ENCODE data around the gene CDK3. TPM values are rescaled to one million over a fixed set of nuclear protein-coding genes. Genes with fewer than 3 reads are reported as not detected.

CDK3 gene
- total and polyA plus RNA-seq, 2 of the 4 experiments (the other 2 are of a cell fraction): 0.72 to 8.8 TPM

GRCh38 chr17:76026714-76027158 lies 26.1 kb downstream of the CDK3 start:
- Histone ChIP-seq H3K23ac (ENCODE audit: low read depth, low read length) (no peak overlapping the region), H3K9ac (ENCODE audit: low read depth, low read length) (no peak overlapping the region), H2BK120ac (ENCODE audit: low read depth, low read length) (no peak overlapping the region), H3K4me3 (ENCODE audit: insufficient read depth, low read depth, low read length) (no peak overlapping the region), H3K14ac (replicated peaks; ENCODE audit: low read depth, low read length) (no peak overlapping the region), H2BK5ac (ENCODE audit: low read depth, low read length, poor library complexity, severe bottlenecking) (no peak overlapping the region), H3K18ac (ENCODE audit: low read depth, low read length) (no peak overlapping the region), H3K79me1 (ENCODE audit: low read depth in 1 of 2, low read length in 2 of 2) (no peaks in the 10 kb centered on the region), H3K56ac (ENCODE audit: extremely low read depth, insufficient read depth, low read length) (no peak overlapping the region), H3K4me2 (ENCODE audit: low read depth, low read length) (no peak overlapping the region), H4K5ac (ENCODE audit: low read depth, low read length) (no peak overlapping the region), H2AFZ (replicated peaks; ENCODE audit: low read length, poor library complexity) (no peak overlapping the region), H2AK9ac (replicated peaks; ENCODE audit: low read depth, low read length, poor library complexity) (no peak overlapping the region), H3K27ac (ENCODE audit: insufficient read depth, low read length) (no peak overlapping the region), H3K4me1 (ENCODE audit: control insufficient read depth, insufficient read depth, low read length) (peaks cover 2% of the 10 kb centered on the region; the same call in 1 of the 2 replicates), H4K20me1 (ENCODE audit: insufficient read depth, low read length) (no peaks in the 10 kb centered on the region), H3K36me3 (ENCODE audit: control insufficient read depth, insufficient read depth, low read length) (no peaks in the 10 kb centered on the region), H2BK20ac (ENCODE audit: low read depth, low read length) (no peak overlapping the region), H3K27me3 (ENCODE audit: control insufficient read depth, insufficient read depth, low read length) (peaks cover 6% of the 10 kb centered on the region; the same call in 1 of the 2 replicates), H4K8ac (ENCODE audit: low read depth in 2 of 2, low read length in 2 of 2) (no peak overlapping the region), H3K9me3 (ENCODE audit: control insufficient read depth, insufficient read depth, low read length) (no peaks in the 10 kb centered on the region), H3K9me1 (ENCODE audit: insufficient read depth, low read length) (no peaks in the 10 kb centered on the region), H2AK5ac (ENCODE audit: low read depth, low read length) (no peak overlapping the region), H4K91ac (ENCODE audit: insufficient read depth, low read depth, low read length) (no peak overlapping the region), H2BK15ac (ENCODE audit: low read depth, low read length) (no peak overlapping the region), H3K4ac (ENCODE audit: low read depth, low read length) (no peak overlapping the region)
- 68% methylated on average over 8 of the region's 15 CpGs; no CpG with 5 or more reads in 1 of the 2 experiments for WGBS, 2 experiments (ENCODE audit: extremely low coverage in 2 of 2, insufficient read length in 1 of 2)
- BruUV-seq (replicated peaks): no TSS peak
- TF ChIP-seq SMC3 (IDR thresholded peaks at IDR 0.05; ENCODE audit: low read depth, low read length): no peak
- TF ChIP-seq MAZ (IDR thresholded peaks at IDR 0.05; ENCODE audit: borderline replicate concordance, low read depth, low read length): no peak
- no peak for TF ChIP-seq CHD1 (IDR thresholded peaks at IDR 0.05; ENCODE audit: low read depth, low read length)
- TF ChIP-seq POLR2A (IDR thresholded peaks at IDR 0.05; ENCODE audit: low read depth, low read length): no peak
- no peak for TF ChIP-seq RCOR1 (IDR thresholded peaks at IDR 0.05; ENCODE audit: insufficient replicate concordance, low read length)
- no peak for TF ChIP-seq BHLHE40 (IDR thresholded peaks at IDR 0.05; ENCODE audit: low read depth, low read length)
- no peak for TF ChIP-seq USF2 (IDR thresholded peaks at IDR 0.05; ENCODE audit: low read depth, low read length)
- TF ChIP-seq FOS (IDR thresholded peaks at IDR 0.05; ENCODE audit: low read depth, low read length): no peak
- TF ChIP-seq RFX5 (IDR thresholded peaks at IDR 0.05; ENCODE audit: low read depth, low read length): no peak
- no peak for TF ChIP-seq MAFK (IDR thresholded peaks at IDR 0.05; ENCODE audit: low read depth, low read length)
- TF ChIP-seq RAD21 (IDR thresholded peaks at IDR 0.05; ENCODE audit: low read length): no peak
- TF ChIP-seq CTCF (conservative IDR thresholded peaks at IDR 0.05; ENCODE audit: low read depth, low read length): no peak
- no peak for TF ChIP-seq ELK1 (IDR thresholded peaks at IDR 0.05; ENCODE audit: borderline replicate concordance, low read depth, low read length)
- TF ChIP-seq NFE2L2 (IDR thresholded peaks at IDR 0.05; ENCODE audit: low read depth, low read length): no peak
- no peak for TF ChIP-seq CEBPB (IDR thresholded peaks at IDR 0.05; ENCODE audit: low read depth, low read length)
- TF ChIP-seq MXI1 (IDR thresholded peaks at IDR 0.05; ENCODE audit: borderline replicate concordance, low read depth, low read length): no peak
- DNase-seq (no peak), ATAC-seq (ENCODE audit: low read depth) (no peak)
- ChIA-PET POLR2A (ENCODE audit: unreplicated experiment) (no interaction called here), CTCF (no interaction called here)
- dilution Hi-C loops (cut with HindIII; ENCODE audit: low sequenced_read_pairs, unreplicated experiment) (no loop called here), in situ Hi-C loops (cut with MboI; ENCODE audit: low sequenced_read_pairs) (no loop called here), intact Hi-C loops (cut with micrococcal nuclease) (no loop called here)

Data from IMR-90 (cell line).